GM21723 (cell line): ENCODE results near the gene GAPT.

ENCODE experiments used
- ATAC-seq: cut with Tn5 transposase; IDR thresholded peaks from one replicate; pipeline ENCODE4 v1.9.1; 2021; ENCODE audit warnings: mild to moderate bottlenecking, moderate library complexity; ENCODE audit not compliant: unreplicated experiment

The GAPT gene

GRCh38 chr5:58491216-58491892, at the start of gene GAPT:
GAPT (plus strand) TSS chr5:58491435; CDS start chr5:58494537, 3,102 bp downstream.
- peak; percentile 85 for ATAC-seq

DNA sequence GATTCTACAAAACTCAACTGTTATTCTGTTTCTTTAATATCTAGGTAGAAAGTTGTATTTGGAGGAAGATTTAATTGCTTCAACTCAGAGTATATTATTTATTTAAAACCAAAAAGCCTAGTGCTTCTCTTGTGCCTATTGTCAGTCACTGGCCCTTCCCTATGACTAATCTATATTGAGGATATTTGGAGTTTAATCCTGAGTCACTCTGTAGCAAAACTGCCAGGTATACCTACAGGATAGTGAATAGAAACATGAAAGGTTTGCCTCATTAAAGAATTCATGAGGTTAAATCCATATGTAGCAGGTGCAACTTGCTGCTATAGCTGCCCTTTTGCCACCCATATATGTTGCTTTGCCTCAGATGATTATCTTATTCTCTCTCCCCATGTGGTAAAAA, 46.4 kb upstream of the GAPT start:
- ATAC-seq: no peak

DNA sequence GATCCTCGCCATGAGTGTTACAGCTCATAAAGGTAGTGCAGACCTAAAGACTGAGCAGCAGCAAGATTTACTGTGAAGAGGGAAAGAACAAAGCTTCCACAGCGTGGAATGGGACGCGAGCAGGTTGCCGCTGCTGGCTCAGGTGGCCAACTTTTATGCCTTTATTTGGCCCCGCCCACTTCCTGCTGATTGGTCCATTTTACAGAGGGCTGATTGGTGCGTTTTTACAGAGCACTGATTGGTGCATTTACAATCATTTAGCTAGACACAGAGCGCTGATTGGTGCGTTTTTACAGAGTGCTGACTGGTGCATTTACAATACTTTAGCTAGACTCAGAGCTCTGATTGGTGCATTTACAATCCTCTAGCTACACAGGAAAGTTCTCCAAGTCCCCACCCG, 45.2 kb upstream of the GAPT start:
- ATAC-seq: no peak

DNA sequence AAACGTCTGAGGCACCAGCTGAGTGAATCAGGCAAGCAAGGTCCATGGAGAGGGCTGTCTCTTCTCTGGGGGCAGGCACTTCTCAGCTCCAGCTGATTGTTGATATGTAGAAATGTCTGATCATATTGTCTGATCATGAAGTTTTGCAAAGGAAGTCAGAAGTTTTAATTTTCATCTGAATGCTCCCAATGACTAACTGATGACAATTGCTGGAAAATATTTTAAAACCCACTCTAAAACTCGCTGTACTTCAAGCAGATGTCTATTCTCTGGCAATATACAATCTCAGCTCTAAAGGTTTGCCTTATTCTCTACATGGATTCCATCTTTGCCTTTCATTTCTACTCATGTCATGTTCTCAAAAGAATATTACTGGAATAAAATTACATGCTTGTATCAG, 44.0 kb upstream of the GAPT start:
- ATAC-seq: no peak

GRCh38 chr5:58450018-58450417, 41.2 kb upstream of the GAPT start:
- no peak for ATAC-seq

DNA sequence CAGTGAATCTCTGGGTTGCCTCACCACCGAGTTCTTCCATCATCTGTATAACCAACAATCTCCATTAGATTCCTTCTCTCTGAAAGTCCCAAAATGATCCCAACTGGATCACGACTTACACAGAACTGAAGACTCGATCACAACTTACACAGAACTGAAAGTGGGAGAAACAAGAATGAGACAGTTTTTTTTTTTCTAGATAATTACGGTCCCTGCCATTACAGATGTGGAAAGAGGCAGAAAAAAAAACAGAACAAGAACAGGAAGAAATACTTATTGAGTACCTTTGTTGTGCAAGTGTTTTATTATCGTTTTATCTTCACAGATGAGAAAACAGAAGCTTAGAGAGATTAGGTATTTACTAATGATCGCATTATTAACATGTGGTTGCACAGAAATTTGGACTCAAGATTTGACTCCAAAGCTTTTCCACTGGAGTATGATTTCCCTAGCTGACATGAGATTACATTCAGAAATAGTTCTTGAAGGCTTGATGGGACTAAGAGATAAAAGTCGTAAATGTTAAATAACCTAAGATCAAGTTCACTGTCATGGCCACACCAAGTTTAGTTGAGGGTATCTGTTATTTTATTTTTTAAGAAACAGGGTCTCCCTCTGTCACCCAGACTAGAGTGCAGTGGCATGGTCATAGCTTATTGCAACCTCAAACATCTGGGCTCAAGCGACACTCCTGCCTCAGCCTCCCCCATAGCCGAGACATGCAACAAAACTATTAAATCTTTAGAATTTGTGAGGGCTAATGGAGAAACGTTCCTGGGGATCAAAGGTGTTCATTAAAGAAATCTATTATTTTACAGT, 40.2 kb upstream of the GAPT start:
- ATAC-seq: no peak

DNA sequence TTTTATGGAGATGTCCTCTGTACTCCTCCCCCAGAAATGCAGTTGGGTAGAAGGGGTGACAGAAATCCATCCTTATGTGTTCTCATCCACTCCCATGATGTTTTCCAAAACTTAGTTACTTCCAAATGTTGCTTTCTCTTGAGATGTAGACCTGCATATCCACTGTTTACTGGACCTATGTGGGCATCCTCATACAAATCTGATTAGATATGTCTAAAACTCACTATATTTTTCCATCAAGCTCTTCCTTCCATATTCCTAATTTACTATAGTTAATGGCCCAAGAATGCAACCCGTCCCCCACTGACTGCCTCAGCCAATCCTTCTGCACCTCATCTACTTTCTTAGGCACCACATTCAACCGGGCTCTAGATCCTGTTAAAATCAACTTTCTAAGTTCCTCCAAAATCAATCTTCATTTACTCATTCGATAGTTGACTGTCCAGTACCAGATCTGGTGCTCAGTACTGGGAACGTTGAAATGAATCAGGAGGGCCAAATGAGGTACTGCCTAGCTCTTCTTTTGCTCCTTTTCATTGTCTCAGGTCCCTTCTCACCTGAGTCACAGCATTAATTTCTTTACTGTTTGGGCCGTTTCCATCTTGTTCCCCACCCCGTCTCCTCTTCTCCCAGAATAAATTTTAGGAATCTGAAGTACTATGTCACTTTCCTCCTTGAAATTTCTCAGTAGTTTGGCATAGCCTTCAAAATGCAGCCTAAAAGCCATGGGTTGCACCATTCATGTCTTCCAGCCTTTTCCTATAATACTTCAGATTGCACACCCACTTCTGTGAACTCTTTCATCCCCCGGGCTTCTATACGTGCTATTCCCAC, 39.3 kb upstream of the GAPT start:
- ATAC-seq: no peak

DNA sequence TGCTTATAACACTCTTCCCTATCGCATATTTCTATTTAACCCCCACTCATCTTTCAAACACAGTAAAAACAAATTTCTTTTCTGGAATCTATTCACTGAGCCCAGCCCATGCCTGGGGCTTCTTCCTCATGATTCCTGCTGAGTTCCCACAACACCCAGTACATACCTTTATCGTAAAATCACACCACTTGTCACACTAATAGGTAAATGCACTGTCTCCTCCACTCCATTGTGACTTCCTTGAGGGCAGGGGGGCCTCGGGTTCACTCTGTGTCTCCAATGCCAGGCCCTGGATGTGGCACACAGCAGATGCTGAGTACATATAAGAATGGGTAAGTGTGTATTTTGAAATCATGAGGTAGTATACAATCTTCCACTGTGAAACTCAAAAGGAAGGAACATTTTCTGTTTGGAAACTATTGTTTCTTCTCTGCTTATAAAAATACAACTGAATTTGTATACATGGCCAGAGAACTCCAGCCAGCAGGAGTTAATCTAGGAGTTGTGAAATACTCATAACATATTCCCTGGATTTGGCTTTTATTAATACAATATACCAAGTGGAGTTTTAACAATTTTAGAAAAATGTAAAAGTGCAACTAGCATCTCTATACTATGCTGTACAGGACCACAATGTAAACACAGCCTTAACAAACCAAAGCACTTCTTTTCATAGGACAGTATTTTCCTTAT, 38.5 kb upstream of the GAPT start:
- no peak for ATAC-seq

- ATAC-seq: no peak
Measured at GRCh38 chr5:58453306-58453705, 37.9 kb upstream of the GAPT start.

DNA sequence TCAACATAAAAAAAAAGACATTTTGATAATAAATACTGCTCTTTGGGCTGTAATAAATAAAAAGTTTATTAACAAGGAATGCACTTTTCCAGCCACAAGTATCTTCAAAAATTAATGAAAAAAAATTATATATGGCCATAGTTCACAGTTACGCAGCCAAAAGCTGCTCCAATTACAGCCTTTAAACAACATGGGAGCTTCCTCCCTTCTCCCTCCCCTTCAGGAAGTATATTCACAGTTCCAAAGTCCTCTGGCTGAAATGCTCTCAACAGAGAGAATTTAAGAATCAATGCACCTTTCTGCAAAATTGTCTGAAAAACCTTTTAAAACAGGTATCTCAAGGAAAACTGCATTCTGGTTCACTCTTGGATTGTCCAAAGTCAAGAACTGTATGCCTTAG, 37.2 kb upstream of the GAPT start:
- ATAC-seq: no peak

- ATAC-seq: no peak
Measured at GRCh38 chr5:58455066-58455465, 36.2 kb upstream of the GAPT start.

DNA sequence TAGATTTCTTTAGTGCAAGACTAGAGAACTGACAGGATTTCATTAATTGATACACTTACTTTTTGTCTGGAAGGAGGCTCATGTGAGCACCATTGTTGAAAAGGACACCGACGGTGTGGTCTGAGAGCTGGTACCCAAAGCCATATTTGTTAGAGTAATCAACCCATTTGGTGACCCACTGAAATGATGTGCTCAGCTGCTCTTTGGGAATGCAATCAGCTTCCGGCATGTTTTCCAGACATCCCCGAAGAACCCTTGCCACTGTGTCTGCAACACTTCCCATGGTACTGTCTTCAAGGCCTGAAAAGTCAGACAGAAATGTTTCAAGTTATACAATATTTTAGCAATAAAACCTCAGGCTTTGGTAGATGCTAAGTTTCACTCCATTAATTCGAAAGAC, 35.8 kb upstream of the GAPT start:
- ATAC-seq: no peak

DNA sequence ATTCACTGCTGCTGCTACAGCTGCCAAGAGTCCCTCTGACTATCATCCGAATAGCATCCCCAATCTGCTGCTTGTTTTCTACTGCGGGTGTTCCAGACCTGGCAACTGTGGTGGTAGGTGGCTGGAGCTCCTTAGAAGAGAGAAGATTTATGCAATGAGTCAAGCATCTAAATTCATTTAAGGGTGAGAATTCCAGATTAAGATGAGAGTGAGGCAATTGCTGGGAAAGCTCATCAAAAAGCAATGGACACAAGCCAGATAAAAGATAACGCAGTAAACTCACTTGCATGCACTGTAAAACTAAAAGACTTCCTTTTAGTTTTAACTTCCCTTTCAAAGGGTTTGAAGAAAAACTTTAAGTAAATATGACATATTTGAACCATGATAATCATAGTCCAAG, 35.2 kb upstream of the GAPT start:
- no peak for ATAC-seq

DNA sequence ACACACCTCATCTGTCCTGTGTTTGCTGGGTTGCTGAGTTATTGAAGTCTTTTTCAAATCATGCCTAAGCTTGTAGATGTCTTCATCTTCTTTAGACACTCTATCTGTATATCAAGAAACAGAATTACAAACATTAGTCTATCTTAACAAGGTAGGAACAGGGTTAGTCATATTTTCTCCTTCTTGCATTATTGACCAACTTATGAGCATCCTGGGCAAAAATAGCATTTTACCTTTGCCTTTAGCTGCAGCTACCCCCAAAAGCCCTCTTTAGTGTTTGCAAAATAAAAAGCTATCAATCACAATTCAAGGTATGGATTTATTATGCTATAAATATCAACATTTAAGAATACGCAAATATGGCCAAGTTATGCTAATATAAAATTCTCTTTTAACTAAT, 34.7 kb upstream of the GAPT start:
- no peak for ATAC-seq

- no peak for ATAC-seq
Measured at GRCh38 chr5:58457050-58457449, 34.2 kb upstream of the GAPT start.

DNA sequence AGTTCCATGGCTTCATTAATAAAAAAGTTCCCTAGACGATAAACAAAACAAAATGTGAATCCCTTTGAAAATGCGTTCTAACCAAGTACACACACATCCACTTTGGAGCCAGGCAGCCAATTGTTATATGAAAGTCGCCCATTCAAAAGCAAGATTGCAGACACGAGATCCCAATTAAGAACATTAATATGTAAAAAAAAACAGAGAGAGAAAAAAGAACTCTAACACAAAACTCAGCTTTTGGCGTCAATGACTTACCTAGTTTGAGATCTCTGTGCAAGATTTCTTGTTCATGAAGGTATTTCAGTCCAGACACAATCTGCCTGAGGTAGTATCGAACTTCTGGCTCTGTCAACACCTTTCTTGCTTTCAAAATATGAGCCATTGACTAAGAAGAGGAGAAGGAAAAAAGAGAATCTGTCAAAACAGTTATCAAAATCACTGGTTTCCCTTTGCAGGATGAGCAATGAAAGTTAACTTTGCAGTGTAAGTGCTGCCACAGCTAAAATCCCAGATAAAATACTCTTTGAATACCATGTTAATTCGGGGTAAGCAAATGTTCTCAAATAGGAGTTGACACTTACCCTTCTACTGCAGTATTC, 33.0 kb upstream of the GAPT start:
- no peak for ATAC-seq

DNA sequence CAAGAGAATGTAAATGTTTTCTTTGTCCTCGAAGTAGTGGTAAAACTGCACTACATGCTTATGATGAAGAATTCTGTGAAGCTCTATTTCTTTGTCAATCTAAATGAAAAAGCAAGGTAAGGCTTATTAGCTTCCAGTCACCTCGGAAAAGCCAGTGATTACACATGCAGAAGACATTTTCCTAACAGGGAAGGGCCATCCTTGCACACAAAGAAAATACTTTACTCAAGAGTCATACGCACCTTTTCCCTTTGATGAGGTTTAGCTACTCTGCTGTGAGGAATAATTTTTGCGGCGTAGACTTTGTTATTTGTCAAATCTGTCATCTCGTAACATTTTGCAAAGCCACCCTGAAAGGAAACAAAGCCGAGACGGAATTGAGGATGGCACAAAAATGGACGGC, 32.5 kb upstream of the GAPT start:
- ATAC-seq: no peak

DNA sequence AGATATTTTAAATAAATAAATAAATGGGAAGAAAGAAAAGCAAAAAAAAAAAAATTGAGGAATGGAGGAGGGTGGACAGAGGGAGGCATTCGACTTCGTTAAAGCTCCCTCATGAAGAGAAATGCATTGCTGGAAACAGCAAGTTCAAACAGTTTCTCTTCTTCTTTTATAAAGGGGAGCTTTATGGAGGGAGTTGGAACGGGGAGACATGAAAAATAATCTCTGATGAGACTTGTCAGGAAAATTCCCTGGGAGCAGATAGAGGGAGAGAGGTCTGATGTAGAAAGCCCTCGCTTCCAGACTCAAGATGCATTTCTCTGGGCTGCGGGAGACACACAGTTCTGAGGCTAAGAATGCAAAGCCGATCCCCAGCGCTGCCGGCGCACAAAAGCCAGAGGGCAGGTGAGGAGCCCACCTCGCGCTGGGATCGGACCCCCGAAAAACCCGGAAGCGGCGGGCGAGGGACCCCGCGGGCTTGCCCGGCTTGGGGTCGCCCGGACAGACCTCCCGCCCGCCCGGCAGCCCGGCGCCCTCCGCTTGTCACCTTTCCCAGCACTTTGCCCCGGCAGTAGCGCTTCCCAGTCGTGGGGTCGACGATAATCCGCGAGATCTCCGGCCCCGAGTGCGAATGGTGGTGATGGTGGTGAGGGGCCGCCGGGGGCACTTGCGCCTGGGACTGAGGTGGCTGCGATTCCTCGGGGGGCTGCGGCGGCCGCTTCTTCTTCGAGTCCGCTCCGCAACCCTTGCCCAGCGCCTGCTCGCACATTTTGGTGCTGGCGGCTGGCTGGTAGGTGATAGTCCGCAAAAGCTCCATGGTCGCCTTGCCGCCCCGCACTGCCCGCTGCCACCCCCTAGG, 31.9 kb upstream of the GAPT start:
- peak; percentile 1 for ATAC-seq

DNA sequence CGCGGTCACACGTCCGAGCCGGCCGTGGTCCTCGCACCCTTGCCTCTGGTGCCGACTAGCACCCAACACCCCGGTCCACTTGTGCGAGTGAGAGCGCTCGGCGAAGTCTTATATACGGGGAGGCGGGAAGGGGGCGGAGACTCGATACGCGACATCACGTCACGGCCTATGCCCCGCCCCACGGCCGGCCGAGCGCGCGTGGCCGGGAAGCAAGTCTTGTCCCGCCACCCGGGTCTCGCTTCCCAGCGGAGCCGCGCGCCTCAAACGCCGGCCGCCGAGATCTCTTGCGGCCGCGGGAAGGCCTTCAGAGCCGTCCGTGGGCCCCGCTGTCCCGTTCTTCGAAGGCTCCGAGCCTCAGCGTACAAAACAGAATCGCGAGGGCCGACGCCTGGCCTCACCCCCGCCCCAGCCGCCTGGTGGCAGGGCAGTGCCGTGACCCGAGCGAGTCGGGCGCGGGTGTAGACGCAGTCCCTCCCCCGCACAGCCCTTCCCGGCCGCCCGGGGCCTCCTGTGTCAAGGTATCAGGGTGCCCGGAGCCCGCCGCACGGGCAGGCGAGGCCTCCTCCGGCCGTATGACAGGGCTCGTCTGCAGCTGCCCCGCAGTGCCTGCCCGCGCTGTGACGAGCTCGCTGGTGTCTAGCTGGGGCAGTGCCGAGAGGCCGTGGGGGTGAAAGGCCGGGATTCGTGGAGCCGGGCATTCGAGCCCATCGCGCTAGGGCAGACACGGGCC, 31.1 kb upstream of the GAPT start, which contains the start of gene PLK2:
Gene PLK2, minus strand, starts transcription at position 85 of the 730 bp plus-strand sequence. CDS start 127 bp downstream, outside the sequence.
- peak; percentile 82 for ATAC-seq
